Measurements from ENCODE around the gene ETHE1. TPM values are rescaled to one million over a fixed set of nuclear protein-coding genes. Genes with fewer than 3 reads are reported as not detected.

Gene ETHE1
- total and polyA plus RNA-seq, 2 of the 8 experiments (the other 6 are each of a cell fraction or from before 2014, with no cell fraction given) = 19.9 to 96.0 TPM

- FAIRE-seq = no peak
- CTCF ChIA-PET (ENCODE audit: partially characterized antibody) = interaction anchor here (0.7 to 10.7 kb wide), 5 partner anchors 10 to 241 kb away, joined by 3 to 122 read pairs (median 82); partner anchors contain the start of genes IRGQ, ZNF575 and ZNF576
- WGBS, 2 experiments (ENCODE audit: extremely low coverage in 1 of 2, insufficient coverage in 1 of 2, insufficient read length in 1 of 2, insufficient replicate concordance in 2 of 2, low coverage in 1 of 2, low lambda C conversion rate in 2 of 2, missing lambda C conversion rate in 1 of 2) = 93% methylated on average over 2 of the region's 3 CpGs; no CpG with 5 or more reads in 1 of the 2 experiments
Measured at GRCh38 chr19:43552616-43553015, 25.6 kb upstream of the ETHE1 start.

More at GRCh38 chr19:43552616-43553015, 25.6 kb upstream of the ETHE1 start:
- TF ChIP-seq POLR2A (IDR thresholded peaks at IDR 0.05; ENCODE audit: control extremely low read depth in 1 of 2, low read depth in 2 of 2, low read length in 2 of 2) (no peak), SP2 (IDR thresholded peaks at IDR 0.05; ENCODE audit: low read length) (no peak), EGR1 (IDR thresholded peaks at IDR 0.05; ENCODE audit: borderline replicate concordance, low read depth, low read length) (no peak)
- Histone ChIP-seq H3K79me2 (ENCODE audit: control insufficient read depth in 1 of 2, insufficient read depth in 2 of 2, low read length in 2 of 2) (no peaks in the 10 kb centered on the region), H3K23ac (ENCODE audit: insufficient read length) (no peak overlapping the region), H2BK15ac (ENCODE audit: low read length) (no peak overlapping the region), H3K56ac (replicated peaks; ENCODE audit: insufficient read length, low read depth, low read length) (no peak overlapping the region), H2BK12ac (ENCODE audit: low read depth, low read length) (no peak overlapping the region), H2BK5ac (ENCODE audit: low read depth, low read length) (no peak overlapping the region), H2BK20ac (ENCODE audit: low read length) (no peak overlapping the region), H3K27me3 (replicated peaks in 1 of 4; ENCODE audit: control insufficient read depth in 3 of 4, extremely low read depth in 1 of 4, insufficient read depth in 3 of 4, low read length in 3 of 4) (no peaks in the 10 kb centered on the region), H2AFZ (ENCODE audit: low read length) (no peak overlapping the region), H3K79me1 (ENCODE audit: low read depth, low read length) (0 out of 2 replicates have a peak, but pooled peaks cover 3% of the 10 kb centered on the region), H2AK5ac (ENCODE audit: low read depth, low read length) (no peak overlapping the region), H3K23me2 (ENCODE audit: low read depth, low read length) (no peaks in the 10 kb centered on the region), H4K5ac (ENCODE audit: insufficient read length, low read depth, low read length) (no peak overlapping the region), H4K8ac (ENCODE audit: extremely low read depth, insufficient read depth, low read length) (no peak overlapping the region), H3K18ac (ENCODE audit: extremely low read depth, low read length) (no peak overlapping the region), H3K4me3 (ENCODE audit: extremely low read depth in 1 of 4, insufficient read depth in 2 of 4, low read depth in 3 of 4, low read length in 4 of 4) (no peak overlapping the region), H4K91ac (replicated peaks; ENCODE audit: insufficient read length, low read length) (no peak overlapping the region), H3K4me1 (replicated peaks in 1 of 4; ENCODE audit: control insufficient read depth in 3 of 4, insufficient read depth in 4 of 4, low read length in 3 of 4) (0 out of 7 replicates have a peak, but pooled peaks cover 0 to 2% (median 0%) of the 10 kb centered on the region in 4 experiments), H3K9ac (replicated peaks in 1 of 4; ENCODE audit: extremely low read depth in 1 of 4, low read depth in 3 of 4, low read length in 3 of 4) (no peak overlapping the region), H3K14ac (ENCODE audit: insufficient read length) (no peak overlapping the region), H3K4ac (replicated peaks; ENCODE audit: insufficient read length, low read depth, low read length) (no peak overlapping the region), H3K4me2 (ENCODE audit: insufficient read depth in 1 of 2, low read depth in 2 of 2, low read length in 2 of 2) (no peak overlapping the region), H3K9me3 (ENCODE audit: insufficient read depth in 2 of 2, low read depth in 1 of 2, low read length in 1 of 2) (no peaks in the 10 kb centered on the region), H3K27ac (ENCODE audit: low read depth, low read length) (no peak overlapping the region), H4K20me1 (replicated peaks in 1 of 2; ENCODE audit: control insufficient read depth in 1 of 2, insufficient read depth in 2 of 2, low read length in 2 of 2) (peaks cover 0 to 4% of the 10 kb centered on the region in 2 experiments), H2BK120ac (replicated peaks; ENCODE audit: low read depth, low read length) (no peak overlapping the region), H3K36me3 (ENCODE audit: control insufficient read depth in 2 of 4, insufficient read depth in 4 of 4, low read length in 3 of 4) (peaks cover 5 to 28% (median 17%) of the 10 kb centered on the region in 4 experiments; a peak in 6 of 8 replicates)
- POLR2A ChIA-PET (ENCODE audit: partially characterized antibody) = interaction anchor here (1.2 to 1.6 kb wide), 2 partner anchors 19 to 22 kb away, joined by 3 to 4 read pairs; partner anchors contain the start of gene ZNF575
- no peak for DNase-seq (ENCODE audit: low read depth in 1 of 2, low spot score in 2 of 2)

All from H1 (cell line).